Measurements from ENCODE around the gene NDUFS2. TPM values are rescaled to one million over a fixed set of nuclear protein-coding genes. Genes with fewer than 3 reads are reported as not detected.

Gene NDUFS2
- total and polyA plus RNA-seq, 3 donors from 2014 or later, result 82.9 to 129 (median 117) TPM

GRCh38 chr1:161161652-161162051 is 40.5 kb upstream of the NDUFS2 start:
- H3K9me3 ChIP-seq, result no peaks in the 10 kb centered on the region
- TF ChIP-seq POLR2A (IDR thresholded peaks at IDR 0.05) (no peak), CTCF (IDR thresholded peaks at IDR 0.05) (no peak)
- intact Hi-C loops (cut with DNase I; ENCODE audit: low total_unique reads), result no loop called here
- H3K4me3 ChIP-seq, result no peak overlapping the region
- no peaks in the 10 kb centered on the region for H3K36me3 ChIP-seq (ENCODE audit: low read depth, missing control alignments)
- no peak overlapping the region for H3K27ac ChIP-seq
- H3K4me1 ChIP-seq, result peaks cover 29% of the 10 kb centered on the region
- H3K27me3 ChIP-seq, result no peaks in the 10 kb centered on the region
- DNase-seq, result no peak
- 69 to 81% methylated on average over 5 of the region's 5 CpGs for WGBS, 2 donors

- Histone ChIP-seq H3K4me3 (no peak overlapping the region), H3K9me3 (no peaks in the 10 kb centered on the region), H3K27me3 (no peaks in the 10 kb centered on the region), H3K27ac (no peak overlapping the region), H3K4me1 (peaks cover 30% of the 10 kb centered on the region), H3K36me3 (ENCODE audit: low read depth, missing control alignments) (no peaks in the 10 kb centered on the region)
- 63 to 80% methylated on average over 7 of the region's 7 CpGs for WGBS, 2 donors
- intact Hi-C loops (cut with DNase I; ENCODE audit: low total_unique reads), result no loop called here
- TF ChIP-seq POLR2A (IDR thresholded peaks at IDR 0.05) (no peak), CTCF (IDR thresholded peaks at IDR 0.05) (no peak)
- no peak for DNase-seq
Observed at GRCh38 chr1:161162052-161162451, 40.1 kb upstream of the NDUFS2 start.

- no peaks in the 10 kb centered on the region for H3K9me3 ChIP-seq
- no peak for TF ChIP-seq CTCF (IDR thresholded peaks at IDR 0.05)
- TF ChIP-seq POLR2A (IDR thresholded peaks at IDR 0.05), result no peak
- H3K4me3 ChIP-seq, result no peak overlapping the region
- no peak for DNase-seq
- peaks cover 33% of the 10 kb centered on the region for H3K4me1 ChIP-seq
- H3K27me3 ChIP-seq, result no peaks in the 10 kb centered on the region
- H3K36me3 ChIP-seq (ENCODE audit: low read depth, missing control alignments), result no peaks in the 10 kb centered on the region
- WGBS, 2 donors, result 90 to 92% methylated on average over 10 of the region's 10 CpGs
- H3K27ac ChIP-seq, result no peak overlapping the region
- intact Hi-C loops (cut with DNase I; ENCODE audit: low total_unique reads), result no loop called here
Observed at GRCh38 chr1:161162806-161163205, 39.4 kb upstream of the NDUFS2 start.

- TF ChIP-seq CTCF (IDR thresholded peaks at IDR 0.05) (no peak), POLR2A (IDR thresholded peaks at IDR 0.05) (no peak)
- intact Hi-C loops (cut with DNase I; ENCODE audit: low total_unique reads), result no loop called here
- Histone ChIP-seq H3K4me3 (no peak overlapping the region), H3K9me3 (no peaks in the 10 kb centered on the region), H3K36me3 (ENCODE audit: low read depth, missing control alignments) (no peaks in the 10 kb centered on the region), H3K27me3 (no peaks in the 10 kb centered on the region), H3K4me1 (peaks cover 24% of the 10 kb centered on the region), H3K27ac (no peak overlapping the region)
- no peak for DNase-seq
- 92 to 94% methylated on average over 2 to 5 of the region's 5 CpGs for WGBS, 2 donors
Observed at GRCh38 chr1:161163793-161164192, 38.4 kb upstream of the NDUFS2 start.

GRCh38 chr1:161164901-161165610 is 37.1 kb upstream of the NDUFS2 start:
- H3K4me3 ChIP-seq, result peak overlapping the region; percentile 67 to 74
- peaks cover 19% of the 10 kb centered on the region for H3K4me1 ChIP-seq
- no peaks in the 10 kb centered on the region for H3K27me3 ChIP-seq
- H3K27ac ChIP-seq, result peak overlapping the region; percentile 83 to 86
- H3K9me3 ChIP-seq, result no peaks in the 10 kb centered on the region
- 44 to 53% methylated on average over 14 of the region's 14 CpGs for WGBS, 2 donors
- TF ChIP-seq CTCF (IDR thresholded peaks at IDR 0.05) (no peak), POLR2A (IDR thresholded peaks at IDR 0.05) (no peak)
- intact Hi-C loops (cut with DNase I; ENCODE audit: low total_unique reads), result no loop called here
- DNase-seq, result no peak
- no peaks in the 10 kb centered on the region for H3K36me3 ChIP-seq (ENCODE audit: low read depth, missing control alignments)

Data from testis (tissue), 3 donors.